Measurements from ENCODE around the gene GEMIN2.

- TF ChIP-seq PHF8 (IDR thresholded peaks at IDR 0.05; ENCODE audit: borderline replicate concordance, low read depth): no peak
- TF ChIP-seq JUN (IDR thresholded peaks at IDR 0.05): no peak
- no peak for TF ChIP-seq CTCF (IDR thresholded peaks at IDR 0.05)
- TF ChIP-seq POLR2AphosphoS2 (conservative IDR thresholded peaks at IDR 0.05; ENCODE audit: low read length): no peak
Measured at GRCh38 chr14:39087493-39087892, 26.6 kb upstream of the GEMIN2 start.
